Hippocampal formation (tissue), 2 donors: ENCODE results near the gene DOCK9.
A peak's percentile ranks its signal among the peaks of the same experiment; 100 is the strongest.
"Not testable (repeated sequence)": the region's sequence is repeated elsewhere in the genome, so short reads cannot be mapped to it uniquely, and the experiment has no call there.

Experiments
- DNase-seq, 2 donors: peaks; one replicate each; lab custom pipeline; 2025; lab: John Stamatoyannopoulos, UW

Gene DOCK9

DNA sequence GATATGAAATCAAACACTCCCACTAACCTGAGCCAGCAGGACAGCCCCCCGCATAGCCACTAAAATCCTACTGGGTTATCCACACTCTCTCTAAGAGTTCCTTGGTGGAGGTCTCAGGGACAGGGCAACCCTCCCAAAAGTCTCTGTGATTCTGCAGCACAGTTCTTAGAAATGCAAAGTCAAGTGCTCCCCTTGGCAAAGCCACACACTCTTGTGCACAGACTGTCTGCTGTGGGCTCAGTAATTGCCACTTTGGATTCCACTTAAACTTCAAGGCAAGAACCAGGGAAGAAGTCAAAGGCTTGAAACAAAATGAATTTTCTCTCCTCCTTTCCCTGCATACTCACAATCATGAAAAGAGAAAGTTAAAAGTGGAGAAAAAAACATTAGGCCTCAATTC lies 61.5 kb downstream of the DOCK9 start:
- DNase-seq, result no peak

DNA sequence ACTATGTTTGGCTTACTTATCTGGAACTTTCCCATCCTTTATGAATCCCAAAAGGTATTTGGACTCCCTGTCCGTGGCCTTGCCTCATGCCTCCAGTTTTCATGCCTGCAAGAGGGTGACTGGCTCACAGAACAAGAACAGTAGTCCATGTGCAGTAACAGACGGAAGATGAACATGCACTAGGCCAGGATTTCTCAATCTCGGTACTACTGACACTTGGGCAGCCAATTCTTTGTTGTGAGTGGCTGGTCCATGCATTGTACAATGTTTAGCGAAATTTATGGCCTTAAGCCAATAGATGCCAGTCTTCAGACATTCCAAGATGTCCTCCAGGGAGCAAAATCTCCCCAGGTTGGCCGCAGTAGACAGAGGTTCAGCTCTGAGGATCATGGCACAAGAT lies 61.9 kb downstream of the DOCK9 start:
- no peak for DNase-seq

- no peak for DNase-seq
Observed at GRCh38 chr13:98915563-98915962, 62.3 kb downstream of the DOCK9 start.

- DNase-seq, result no peak
Observed at GRCh38 chr13:98913741-98914140, 64.1 kb downstream of the DOCK9 start.

DNA sequence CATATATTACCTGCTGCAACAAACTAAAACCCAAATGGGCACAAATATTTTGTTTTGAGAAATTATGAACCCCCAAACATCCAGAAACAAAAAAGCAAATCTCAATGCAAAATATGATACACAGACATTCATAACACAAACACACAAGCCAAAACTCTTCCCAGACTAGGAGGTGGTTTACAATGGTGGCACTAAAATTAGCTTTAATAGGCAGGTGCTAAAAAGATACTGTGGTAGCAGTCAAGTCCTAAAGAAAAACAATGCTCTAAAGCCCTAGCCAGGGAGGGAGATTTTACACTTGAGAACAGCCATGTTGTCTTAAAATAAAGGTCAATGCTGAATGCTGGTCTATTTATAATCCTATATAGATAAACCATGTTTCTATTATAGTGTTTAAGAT lies 65.0 kb downstream of the DOCK9 start:
- DNase-seq, result no peak

DNA sequence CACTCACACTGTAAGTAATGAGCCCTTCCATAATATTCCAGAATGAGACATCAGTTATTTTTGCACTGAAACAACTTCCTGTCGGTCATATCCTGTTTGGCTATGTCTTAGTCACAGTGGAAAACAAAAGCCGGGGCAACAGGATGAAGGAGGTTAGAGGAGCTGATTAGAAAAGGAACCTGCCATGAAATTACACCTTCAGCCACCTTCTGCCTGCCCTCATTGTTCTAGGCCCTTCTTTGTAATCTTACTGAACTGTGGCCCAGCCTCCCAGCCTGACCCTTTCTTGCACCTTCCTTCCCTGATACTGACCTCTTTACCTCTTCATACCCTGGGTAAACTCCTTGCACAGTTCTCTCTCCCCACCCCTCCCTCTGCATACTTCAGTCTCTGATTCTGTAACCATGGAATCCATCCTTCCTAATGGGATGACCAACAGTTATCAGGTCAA lies 67.3 kb downstream of the DOCK9 start:
- DNase-seq, result no peak

GRCh38 chr13:98909016-98909415 lies 68.8 kb downstream of the DOCK9 start:
- no peak for DNase-seq

DNA sequence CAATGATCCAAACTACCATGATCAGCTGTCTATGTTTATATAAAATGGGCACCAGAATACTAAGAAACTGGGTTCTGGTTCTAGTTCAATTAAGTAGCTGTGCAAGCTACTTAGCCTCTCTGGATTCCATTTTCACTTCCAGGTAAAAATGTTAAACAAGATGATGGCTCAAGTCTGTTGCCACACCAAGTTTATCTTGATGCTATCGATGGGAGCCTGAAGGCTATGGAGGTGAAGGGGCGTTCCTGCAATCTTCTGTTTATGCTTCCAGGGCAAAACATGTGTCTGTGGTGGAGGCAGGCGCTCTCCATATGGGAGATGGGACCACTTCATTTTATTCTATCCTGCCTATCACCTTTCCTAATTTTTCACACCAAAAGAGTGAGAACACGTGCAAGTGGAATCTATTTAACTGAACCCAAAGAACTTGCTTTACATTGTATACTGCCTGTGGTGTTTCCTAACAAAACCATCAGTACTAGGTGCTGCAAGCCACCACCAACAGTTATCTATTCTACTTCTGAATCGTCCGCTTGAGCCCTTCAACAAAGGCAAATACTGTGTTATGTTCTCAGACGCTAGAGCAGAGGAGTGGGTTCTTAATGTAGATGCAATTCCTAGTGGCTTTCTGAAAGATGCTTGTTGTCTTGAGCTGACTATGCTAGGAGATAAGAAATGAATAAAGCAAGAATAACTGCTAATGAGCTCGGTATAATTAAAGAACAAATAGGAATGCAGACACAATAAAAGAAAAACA lies 70.9 kb downstream of the DOCK9 start:
- DNase-seq, result no peak

DNA sequence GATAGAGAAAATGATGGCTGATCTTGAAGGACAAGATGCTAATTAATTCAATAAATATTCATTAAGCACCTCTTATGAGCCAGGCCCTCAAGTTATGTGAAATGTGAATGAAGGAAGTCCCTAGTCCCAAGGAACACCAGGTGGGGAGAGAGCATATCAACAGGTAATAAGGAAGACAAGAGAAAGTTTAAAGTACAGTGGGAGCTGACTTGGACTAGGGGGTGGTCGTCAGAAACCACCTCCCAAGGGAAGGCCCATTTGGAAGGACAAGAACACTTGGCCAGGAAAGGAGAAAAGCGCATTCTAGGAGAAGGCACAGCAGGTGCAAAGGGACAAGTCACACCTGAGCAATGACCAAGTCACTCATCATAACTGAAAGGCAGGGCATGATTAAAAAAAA lies 72.7 kb downstream of the DOCK9 start:
- no peak for DNase-seq

GRCh38 chr13:98900442-98900841 lies 77.4 kb downstream of the DOCK9 start:
- DNase-seq, result no peak

DNA sequence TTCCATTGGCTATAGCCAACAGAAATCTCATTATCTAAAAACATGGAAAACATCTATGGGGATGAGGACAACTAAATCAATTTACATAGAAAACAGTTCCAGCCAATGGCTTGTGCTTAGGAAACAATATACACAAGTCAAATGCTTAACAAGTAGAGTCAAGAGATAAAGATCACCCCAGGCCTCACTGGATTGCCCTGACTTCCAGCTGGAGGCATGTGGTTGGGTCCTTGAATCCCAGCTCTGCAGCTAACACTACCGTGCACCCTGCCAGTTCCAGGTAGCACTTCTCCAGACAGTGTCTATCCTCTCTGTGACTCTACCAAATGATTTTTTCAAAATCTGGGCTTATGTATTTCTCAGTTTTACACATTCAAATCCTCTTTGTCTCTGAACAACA lies 80.2 kb downstream of the DOCK9 start:
- DNase-seq, result no peak

DNA sequence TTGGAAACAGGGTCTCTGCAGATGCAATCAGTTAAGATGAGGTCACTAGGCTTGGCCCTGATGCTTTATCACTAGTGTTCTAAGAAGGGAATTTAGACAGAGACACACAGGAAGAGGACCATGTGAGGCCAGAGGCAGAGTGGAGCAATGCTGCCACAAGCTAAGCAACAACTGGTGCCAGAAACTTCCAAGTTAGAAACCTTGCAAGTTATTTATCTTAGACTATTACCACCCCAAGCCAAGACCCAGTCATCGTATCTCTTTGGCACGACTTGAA lies 81.1 kb downstream of the DOCK9 start:
- no peak for DNase-seq

DNA sequence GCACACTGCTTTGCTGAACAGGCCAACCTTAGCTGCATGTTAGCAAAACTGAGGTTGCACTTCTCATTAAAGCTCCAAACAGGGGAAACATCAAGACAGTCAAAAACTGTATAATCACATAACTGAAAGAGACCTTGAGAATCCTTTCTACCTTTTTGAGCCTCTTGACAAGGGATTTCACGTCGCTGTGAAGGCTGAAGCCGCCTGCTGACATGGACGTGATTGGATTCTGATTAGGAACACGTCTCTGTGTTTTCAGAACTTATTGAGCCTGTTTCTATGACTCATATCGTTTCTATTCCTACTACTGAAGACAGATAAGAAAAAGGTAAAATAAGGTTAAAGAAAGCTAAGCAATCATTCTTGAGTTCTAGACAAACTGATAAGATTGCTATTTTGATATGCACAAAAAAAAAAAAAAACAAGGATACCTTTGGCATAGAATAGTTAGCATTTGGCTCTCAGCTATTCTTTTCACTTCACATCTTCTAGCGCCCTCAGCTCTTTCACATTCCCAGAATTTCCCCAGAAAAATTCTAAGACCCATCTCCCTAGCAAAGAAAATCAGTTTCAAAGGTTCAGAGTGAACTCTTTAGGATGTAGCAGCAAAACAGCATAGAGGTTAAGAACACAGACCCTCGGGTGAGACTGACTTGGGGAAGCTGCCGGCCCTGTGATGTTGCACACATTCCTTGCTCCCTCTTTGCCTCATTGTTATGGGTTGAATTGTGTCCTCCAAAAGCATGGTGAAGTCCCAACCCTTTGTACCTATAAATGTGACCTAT lies 81.6 kb downstream of the DOCK9 start:
- no peak for DNase-seq

GRCh38 chr13:98894814-98895213 lies 83.0 kb downstream of the DOCK9 start:
- DNase-seq, result not testable (repeated sequence)

DNA sequence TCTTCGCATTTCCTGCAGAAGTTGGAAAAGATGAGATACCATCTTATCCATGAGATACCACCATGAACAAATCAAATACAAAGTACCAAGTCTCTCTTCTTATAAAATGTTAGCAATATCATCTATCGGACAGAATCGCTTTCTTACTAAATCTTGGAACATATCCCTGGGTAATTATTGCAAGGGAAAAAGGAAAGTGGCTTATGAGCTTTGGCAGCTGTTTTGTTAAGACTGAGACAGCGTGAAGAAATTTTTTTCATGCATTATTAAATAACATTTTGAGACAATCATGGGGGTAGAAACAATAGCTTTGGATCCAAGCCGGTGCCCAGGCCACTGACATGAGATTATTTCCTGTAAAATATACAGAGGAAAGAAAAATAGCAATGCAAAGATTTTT lies 84.5 kb downstream of the DOCK9 start:
- no peak for DNase-seq

DNA sequence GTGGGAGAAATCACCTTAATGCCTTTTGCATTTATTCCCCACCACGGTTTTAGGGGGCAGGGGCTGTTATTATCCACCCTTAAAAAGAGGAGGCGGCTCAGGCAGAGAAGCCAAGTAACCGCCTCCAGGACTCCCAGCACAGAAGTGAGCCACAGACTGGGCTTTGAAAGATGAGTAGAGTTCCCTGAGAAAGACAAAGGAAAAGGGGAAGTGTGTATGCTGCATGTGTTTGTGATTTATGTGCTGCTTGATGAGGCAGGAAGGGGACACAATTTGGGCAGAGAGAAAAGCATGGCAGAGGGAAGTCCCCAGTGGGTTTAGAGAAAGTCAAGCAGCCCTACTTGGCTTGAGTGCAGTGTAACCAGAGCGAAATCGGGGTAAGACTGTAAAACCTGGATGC lies 85.0 kb downstream of the DOCK9 start:
- DNase-seq, result no peak

- no peak for DNase-seq
Observed at GRCh38 chr13:98892077-98892476, 85.8 kb downstream of the DOCK9 start.

GRCh38 chr13:98890925-98891324 lies 86.9 kb downstream of the DOCK9 start:
- DNase-seq, result no peak

DNA sequence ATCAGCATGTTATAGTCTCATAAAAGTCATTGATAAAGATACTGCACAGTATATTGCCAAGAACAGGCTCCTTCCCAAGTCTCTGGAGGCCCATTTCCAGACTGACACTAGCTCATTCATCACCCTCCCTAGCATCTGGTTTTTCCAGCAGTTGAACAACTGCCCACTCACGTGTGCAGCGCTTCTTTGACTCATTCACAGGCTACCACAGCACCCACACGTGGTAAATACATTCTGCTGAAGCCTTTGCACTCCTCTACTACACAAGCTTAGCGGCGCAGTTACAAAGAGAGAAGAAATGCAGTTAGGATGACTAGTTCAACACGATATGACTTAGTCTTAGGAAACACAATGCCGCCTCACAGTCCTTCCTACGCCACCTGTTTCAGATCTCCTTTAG lies 87.7 kb downstream of the DOCK9 start:
- peak; percentile 45 to 70 for DNase-seq

GRCh38 chr13:98889419-98890085 lies 88.3 kb downstream of the DOCK9 start:
- DNase-seq, result no peak

DNA sequence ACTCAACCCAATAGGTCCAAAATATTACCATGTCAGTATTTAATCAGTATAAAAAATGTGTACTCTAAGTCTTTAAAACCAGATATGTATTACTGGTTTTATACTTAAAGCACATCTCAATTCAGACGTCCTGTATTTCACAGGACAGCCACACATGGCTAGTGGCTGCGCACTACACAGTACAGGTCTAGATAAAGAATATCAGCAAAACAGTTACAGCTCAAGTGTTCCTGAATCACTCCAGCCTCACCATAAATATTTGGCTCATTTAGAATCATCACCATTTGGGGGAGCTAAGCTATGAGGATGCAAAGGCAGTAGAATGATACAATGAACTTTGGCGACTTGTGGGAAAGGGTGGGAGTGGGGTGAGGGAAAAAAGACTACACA lies 89.0 kb downstream of the DOCK9 start:
- no peak for DNase-seq

GRCh38 chr13:98888222-98888889 lies 89.5 kb downstream of the DOCK9 start:
- no peak for DNase-seq
